Ammon's horn (tissue), 1 donor: Measurements from ENCODE around the gene LRP2.
A peak's percentile ranks its signal among the peaks of the same experiment; 100 is the strongest.
"Not testable (repeated sequence)": the region's sequence is repeated elsewhere in the genome, so short reads cannot be mapped to it uniquely, and the experiment has no call there.

Source experiments
- DNase-seq: peaks from one replicate; pipeline ENCODE4 v3.0.0-alpha.2; 2016; ENCODE audit warnings: low spot score

The LRP2 gene

DNA sequence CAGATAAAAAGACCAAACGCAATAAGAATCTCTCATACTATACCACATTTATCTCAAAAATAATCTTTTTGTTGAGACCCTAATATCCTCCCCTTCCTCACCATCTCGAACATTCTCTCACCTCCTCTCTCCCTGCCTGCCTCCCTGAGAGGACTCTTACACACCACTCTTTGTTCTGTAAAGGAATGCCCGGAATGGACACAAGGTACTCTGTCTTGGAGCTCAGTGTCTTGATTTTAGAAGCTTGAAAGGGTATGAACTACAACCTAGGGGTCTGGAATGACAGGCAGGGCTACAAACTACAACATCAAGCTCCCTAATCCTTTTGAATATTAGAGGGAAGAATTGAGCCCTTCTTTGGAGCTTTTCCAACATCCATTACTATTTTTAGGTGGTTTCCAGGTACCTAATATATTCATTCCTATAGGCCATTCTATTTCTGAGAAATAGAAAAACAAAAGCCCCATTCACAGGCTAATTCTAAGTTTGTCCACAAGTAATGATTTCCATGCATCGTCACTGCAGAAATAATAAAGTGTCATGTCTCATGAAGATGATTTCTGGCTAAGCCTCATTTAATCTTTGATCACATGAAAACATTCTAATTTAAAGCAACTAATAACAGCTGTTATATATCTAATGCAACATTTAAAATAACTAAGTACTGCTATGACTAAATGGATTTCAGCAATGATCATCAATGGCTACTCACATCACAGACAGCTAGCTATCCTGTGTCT lies 60.6 kb downstream of the LRP2 start:
- no peak for DNase-seq

DNA sequence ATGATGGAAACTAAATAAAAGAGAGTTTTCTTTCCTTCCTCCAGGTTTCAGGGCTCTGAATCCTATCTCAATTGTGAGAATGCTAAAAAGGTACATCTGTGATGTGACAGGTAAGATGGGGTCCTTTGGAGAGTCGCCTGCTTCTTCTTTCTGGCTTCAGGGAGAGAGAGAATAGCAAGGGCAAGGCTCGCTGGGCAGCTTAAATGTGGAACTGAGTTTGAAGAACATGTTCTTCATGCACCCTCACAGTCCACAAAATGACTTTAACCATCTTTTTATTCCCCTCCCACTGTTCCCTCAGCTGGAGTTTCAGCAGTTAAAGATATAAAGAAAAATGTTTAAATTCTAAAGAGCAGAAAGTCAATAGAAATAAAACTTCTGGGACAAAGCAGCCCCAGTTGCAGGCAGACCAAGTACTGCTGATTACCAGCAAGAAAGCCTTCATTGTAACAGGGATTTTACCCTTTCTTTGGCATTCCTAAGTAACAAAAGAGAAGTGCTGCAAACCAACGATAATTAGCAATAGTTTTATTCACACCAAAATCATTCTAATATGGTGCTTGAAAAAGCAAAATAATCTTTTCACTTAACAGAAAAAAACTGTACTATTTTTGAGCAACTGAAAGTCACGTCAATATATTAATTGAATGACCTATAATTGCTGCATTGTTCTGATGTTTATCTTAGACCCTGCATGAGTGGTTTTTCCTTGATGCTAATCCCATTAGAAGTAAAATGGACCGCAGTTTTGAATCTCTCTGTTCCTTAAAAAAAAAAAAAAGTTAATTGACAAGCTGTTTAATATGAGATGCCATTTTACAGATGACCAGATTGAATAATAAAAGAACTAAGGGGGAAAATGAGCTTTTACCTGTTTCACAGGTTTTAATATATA lies 61.5 kb downstream of the LRP2 start:
- DNase-seq, result peak; percentile 14

DNA sequence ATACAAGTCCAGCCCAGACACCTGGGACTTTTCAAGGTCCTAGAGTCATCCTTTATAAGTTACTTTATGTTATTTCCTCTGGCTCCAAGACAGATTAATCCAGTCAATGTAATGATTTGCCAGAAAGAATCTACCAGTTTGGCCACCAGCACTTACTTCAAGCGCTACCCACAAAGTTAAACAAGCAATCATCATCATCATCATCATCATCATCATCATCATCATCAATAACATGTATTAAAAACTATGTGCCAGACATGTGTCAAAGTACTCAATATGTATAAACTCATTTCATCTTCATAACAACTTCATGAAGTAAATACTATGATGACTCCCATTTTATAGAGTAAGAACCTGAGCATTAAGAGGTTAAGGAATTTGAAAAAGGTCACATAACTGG lies 64.3 kb downstream of the LRP2 start:
- DNase-seq, result no peak

DNA sequence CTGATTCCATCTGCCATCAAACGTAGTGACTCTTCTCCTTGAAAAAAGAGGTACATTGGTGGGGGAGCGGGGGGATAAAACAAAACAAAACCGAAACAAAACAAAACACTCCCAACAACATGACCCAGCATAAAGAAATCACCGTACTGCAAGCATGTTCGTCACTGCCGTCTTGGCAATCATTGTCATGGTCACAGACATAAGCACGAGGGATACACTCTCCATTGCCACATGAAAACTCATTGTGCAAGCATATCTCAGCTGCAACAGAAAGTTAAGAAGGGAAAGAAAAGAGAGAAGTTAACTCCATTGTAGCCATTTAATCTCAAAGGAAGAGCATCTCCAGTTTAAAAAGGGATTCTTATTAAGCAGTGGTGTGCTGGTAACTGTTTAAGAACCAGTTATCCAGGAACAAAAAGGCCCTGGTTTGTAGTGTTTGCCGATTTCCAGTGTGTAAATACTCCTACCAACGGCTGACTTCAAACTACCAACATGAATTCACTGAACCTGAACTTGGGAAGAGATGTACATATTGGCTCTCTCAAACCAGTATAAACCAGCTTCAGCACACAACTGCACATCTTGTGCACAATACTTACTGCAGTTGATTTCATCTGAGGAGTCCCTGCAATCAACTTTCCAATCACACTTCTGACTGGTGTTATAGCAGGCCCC lies 68.2 kb downstream of the LRP2 start:
- no peak for DNase-seq

DNA sequence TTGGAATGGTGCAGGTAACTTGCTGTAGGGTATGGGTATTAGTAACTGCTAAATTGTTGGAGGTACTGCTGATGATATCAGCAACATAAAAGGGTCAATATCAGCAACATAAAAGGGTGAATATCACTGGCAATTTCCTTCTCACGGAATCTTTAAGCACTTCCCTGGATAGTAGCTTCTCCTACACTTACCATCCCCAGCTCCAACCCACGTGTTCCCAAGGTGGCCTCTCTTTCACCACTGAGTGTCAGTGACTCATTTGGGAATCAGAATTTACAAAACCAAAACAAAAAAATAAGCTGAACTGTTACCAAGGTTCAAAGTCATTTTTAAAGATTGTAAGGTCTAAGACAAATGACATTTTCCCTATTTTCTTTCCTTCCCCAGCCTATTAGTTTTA lies 70.8 kb downstream of the LRP2 start:
- no peak for DNase-seq

DNA sequence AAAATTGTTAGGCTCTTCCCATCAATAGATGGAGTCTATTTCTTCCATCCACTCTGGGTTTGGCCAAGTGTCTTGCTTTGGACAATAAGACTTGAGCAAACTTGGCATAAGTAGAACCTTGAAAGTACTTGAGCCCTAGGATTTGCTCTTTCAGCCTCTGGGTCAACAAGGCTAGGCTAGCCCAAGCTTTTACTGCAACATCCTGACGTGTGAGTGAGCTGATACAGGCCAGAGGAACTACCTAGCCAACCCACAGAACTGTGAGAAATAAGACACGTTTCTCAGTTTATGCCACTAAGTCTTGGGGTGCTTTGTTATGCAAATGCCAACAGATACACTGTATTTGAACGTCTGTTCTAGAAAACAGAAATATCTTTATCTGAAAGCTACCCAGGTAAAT lies 71.9 kb downstream of the LRP2 start:
- DNase-seq, result no peak

DNA sequence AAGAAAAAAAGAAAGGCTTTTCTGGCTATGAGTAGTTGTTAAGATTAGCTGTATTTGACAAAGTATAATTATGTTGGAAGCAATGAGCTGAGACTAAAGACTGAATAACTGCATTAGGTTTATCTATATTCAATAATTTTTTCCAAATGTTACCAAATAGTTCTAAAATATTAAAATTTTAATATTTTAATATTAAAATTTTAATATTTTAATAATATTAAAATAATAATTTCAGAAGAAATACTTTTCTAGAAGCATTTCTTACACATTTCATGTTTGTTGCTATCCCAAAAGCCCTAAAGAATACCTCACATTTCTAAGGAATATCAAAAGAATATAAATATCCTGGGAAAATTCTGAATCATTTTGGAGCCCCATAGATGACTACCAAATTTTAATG lies 74.7 kb downstream of the LRP2 start:
- no peak for DNase-seq

DNA sequence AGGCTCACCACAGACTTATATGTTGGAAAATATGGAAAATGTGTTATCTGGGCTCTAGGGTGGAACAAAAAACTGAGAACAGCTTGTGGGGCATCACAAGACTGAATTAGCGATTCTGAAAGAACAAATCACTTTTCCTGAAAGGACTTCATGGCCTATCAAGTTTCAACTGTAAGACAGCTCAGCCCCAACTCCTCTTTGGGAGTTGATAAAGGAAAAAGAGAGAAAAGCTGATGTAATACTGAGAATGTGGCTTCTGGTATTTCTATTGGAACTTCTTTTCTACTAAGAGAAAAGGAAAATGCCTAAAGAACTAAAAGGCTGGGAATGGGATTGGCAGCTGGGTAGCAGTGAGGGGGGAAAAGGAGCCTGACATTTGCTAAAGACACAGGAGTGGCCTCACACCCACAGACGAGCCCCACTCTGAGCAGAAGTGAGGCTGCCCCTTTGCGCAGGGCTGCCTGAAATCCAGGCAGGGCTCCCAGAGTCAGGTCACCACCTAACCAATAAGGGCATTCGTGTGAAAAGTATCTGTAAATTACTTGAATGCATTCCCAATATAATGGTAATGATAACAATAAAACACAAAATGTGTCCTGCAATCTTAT lies 75.6 kb downstream of the LRP2 start:
- DNase-seq, result no peak

DNA sequence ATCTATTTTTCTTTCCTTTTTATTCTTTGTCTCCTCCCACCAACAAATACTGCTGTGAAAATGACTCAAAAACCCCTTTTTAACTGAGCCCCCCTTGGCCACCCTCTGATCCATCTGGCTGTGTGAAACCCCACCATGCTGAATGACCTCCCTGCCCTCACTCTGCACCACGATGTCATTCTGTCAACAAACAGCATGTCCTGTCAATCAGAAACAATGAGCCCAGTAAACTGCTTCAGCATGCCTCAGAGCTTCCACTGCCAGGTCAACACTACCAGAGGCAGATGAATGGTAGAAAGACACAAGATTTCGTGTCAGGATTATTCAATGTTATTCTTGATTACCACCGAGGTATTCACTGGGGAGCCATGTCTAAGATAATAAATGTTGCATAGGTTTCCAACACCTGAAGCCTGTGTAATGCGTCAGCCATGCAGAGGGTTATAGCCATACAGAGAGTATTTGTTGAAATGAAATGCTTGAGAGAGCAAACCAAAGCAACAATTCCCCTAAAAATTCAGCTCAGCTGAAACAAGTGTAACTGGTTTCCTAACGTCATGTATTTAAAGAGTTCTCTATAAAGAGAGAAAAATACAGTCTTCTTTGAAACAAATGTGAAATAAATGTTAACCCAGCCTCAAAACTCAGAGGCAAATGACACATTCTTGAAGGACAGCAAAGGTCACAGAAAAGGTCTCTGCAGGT lies 76.7 kb downstream of the LRP2 start:
- DNase-seq, result peak; percentile 29

DNA sequence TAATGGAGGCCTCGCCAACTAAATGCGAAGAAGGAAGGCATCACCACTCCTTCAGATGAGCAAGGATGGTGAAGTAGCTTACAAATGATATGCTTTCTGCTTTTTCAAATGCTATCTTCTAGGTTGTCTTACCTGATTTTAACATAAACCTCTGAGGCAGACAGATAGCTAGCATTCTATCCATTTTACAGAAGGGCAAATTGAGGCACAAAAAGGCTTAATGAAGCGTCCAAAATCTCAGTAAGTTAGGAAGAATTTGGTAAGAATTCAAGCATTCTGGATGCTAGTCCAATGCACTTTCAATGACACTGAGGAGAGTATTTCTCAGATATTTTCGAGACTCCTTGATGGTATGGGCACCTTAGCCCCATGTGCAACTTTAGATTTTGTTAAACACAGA lies 81.8 kb downstream of the LRP2 start:
- no peak for DNase-seq

DNA sequence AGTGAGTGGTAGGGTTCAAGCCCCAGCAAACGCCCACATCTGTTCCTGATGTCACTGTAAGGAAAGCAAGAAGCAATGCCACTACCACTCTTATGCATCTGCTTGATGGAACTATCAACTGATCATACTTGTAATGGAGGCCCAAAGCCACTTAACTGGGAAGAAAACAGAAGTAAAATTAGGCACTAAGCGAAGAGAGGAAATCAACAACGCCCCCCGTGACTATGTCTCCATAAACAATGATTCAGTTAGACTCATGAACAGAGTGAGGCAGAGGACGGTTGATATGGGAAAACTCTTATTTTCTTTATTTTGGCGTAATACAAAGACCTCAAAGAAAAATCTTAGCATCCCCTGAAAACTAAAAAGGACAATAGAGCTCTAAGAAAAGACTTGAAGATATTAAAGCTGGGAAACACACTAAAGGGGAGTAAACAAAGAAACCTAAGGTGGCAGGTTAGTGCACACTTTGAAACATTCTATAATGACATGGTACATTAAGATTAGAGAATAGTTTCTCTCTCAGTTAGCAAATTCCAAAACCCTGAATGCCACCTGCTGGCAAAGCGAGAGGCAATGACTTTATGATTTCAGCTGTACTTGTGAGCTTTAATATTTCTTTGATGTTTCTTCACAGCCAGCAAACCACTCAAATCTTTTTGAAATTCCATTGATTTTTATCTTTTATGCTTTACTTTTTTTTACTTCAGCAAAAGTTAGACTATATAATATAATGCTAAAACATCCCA lies 86.5 kb downstream of the LRP2 start:
- peak; percentile 33 for DNase-seq

DNA sequence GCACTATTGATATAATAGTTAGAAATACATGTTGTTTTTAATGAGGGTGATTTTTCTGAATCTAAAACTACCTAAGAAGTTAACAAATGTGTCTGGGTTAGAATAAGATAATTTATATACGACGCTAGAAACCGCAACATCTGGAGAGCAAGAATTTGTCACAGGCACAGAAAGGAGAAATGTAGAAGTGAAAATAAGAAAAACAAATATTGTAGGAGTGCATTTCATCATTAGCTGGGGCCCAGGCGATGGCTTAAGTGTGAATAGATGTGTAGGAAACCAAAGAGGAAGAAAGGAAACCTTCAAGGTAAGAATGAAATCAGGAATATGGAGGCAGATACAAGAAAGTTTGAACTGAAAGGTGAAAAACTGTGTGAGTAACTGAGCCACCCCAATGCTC lies 90.3 kb downstream of the LRP2 start:
- DNase-seq, result no peak

DNA sequence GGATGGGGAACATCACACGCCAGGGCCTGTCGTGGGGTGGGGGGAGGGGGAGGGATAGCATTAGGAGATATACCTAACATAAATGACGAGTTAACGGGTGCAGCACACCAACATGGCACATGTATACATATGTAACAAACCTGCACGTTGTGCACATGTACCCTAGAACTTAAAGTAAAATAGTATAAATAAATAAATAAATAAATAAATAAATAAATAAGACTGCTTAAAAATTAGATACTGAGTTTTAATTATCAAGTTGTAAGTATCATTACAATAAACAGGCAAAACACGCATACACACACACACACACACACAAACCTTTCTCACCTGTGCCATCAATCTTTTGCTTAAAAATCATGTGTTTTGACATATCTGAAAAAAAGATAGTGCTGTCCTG lies 91.8 kb downstream of the LRP2 start:
- not testable (repeated sequence) for DNase-seq

DNA sequence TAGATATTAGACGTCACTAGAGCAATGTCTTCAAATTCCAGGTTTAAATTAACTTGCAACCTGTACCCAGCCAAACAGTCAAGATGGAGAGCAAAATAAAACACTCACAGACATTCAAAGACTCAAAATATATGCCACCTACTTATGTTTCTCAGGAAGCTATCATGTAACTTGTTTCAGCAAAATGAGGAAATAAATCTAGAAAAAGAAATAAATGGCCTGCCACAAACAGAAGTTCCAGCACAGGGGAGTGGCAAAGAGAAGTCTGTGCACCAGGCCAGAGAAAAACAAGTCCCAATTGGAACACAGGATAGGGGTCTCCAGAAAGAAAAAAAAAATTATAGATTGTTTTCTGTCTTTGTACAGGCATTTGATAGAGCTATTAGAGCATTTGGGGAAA lies 96.7 kb downstream of the LRP2 start:
- DNase-seq, result no peak

DNA sequence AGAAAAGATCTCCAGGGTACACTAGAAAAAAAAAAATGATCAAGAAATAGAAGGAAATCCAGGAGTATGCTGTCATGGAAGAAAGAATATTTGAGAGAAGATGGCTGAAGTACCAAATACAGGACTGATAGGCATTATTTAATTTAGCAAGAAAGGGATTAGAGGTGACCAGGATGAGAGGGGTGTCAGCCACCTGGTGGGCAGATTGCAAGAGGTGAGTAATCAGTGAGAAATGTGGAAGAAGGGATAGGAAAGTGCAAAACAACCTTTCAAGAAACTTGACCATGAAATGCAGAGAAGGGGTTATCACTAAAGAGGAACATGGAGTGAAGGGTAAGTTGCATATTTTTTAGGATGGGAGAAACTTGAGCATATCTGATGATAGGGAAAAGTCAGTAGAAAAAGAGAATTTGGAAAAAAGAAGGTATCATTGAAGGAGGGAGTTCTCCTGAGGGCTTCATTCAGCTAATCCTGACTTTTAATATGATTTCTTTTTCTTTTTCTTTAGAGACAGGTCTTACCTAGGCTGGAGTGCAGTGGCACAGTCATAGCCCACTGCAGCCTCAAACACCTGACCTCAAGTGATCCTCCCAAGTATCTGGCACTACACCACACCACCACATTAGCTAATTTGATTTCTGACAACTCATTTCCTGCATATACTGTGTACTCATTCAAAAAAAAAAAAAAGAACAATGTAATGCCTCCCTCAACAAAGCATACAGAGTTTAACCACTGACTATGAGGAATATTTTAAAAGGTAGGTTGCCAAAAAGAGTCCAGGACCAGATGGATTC lies 101.3 kb downstream of the LRP2 start:
- no peak for DNase-seq

DNA sequence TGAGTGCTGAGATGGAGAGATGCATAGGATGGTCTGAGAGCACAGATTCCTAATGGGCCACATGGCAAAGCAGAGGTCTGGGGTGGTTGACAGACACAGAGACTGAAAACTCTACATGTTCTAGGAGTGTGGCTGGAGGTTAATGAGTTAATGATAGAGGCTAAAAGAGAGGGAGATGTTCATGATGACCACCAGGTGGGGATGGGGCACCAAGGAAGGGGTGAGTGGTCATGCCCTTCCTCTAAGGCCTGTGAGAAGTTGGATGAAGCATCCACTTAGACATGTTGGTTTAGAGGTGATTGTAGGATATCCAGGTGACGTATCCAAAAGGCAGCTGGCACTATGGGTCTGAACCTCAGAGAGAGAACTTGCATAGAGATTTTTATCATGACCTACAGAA lies 102.1 kb downstream of the LRP2 start:
- peak; percentile 11 for DNase-seq

DNA sequence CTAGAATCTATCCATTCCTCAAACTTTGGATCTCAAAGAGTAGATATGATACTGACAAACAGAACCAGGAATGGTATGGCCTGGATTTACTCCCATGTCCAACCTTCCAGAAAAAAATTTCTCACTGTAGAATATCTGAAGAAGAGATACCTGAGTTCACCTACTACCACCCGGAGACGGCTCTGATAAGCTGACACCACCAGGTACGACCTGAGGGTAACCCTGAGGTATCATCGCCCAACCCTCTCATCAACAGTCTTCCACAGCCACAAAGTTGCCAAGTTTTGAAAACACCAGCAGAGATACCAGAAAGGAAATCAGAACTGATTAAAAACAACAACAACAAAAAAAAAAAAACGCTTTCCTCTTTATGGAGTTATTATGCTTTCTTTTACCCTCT lies 102.9 kb downstream of the LRP2 start:
- no peak for DNase-seq

DNA sequence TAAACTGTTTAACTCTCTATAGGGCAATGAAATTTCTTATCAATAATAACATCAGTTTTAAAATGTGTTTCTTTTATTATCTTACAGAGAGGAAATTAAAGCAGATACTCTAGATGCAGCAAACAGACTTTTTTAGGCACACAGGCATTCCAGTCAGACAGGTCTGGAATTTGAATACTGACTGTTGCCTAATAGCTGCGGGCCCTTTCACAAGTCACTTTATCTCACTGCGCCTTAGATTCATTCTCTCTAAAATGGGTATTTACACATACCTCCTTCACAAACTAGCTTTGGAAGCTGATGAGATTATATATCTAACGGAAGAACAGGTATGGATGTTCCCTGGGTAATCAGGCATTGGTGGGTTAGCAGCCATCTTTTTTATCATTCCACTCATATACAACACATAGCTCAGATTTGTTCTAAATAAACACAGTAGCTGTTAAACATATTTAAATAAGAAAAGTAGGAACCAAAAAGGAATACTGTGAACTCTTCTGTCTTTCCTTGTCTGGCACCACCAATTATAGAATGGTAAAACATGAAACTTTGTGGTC lies 104.2 kb downstream of the LRP2 start:
- DNase-seq, result no peak

DNA sequence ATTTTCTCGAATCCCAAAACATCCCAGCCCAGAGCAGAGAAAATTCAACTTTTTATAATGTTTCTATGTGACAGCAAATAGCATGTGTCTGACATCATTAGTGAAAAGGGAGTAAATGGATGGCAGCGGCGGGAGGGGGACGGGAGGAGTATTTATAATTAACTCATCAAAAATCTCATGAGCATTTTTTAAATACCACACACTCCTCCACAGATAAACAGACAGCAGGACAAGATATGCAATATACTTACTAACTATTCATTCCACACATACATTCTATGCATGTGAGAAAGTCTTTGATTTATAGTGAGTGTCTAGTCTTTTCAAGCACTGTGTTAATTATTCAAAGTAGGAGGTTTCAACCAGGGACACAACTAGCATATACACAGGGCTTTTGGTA lies 107.6 kb downstream of the LRP2 start:
- DNase-seq, result no peak

DNA sequence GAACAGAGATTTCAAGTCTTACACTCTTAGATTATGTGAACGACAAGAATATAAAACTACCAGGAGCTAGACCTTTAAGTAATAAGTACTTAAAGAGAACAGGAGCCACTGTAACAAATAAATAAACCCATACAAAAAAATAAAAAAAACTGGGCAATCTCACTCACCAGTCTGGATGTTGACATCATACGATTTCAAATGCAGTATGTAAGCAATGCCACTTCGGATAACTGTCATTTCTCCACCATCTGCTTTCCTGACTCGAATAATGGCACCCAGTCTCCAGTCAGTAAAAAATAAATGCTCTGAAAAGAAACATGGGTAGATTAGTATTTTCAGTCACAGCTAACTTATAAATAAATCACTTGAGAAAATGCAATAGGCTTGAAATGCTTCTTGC lies 115.1 kb downstream of the LRP2 start:
- peak; percentile 36 for DNase-seq
